Measurements from ENCODE around the gene AP4S1.
"Not testable (repeated sequence)": the region's sequence is repeated elsewhere in the genome, so short reads cannot be mapped to it uniquely, and the experiment has no call there.

The AP4S1 gene

DNA sequence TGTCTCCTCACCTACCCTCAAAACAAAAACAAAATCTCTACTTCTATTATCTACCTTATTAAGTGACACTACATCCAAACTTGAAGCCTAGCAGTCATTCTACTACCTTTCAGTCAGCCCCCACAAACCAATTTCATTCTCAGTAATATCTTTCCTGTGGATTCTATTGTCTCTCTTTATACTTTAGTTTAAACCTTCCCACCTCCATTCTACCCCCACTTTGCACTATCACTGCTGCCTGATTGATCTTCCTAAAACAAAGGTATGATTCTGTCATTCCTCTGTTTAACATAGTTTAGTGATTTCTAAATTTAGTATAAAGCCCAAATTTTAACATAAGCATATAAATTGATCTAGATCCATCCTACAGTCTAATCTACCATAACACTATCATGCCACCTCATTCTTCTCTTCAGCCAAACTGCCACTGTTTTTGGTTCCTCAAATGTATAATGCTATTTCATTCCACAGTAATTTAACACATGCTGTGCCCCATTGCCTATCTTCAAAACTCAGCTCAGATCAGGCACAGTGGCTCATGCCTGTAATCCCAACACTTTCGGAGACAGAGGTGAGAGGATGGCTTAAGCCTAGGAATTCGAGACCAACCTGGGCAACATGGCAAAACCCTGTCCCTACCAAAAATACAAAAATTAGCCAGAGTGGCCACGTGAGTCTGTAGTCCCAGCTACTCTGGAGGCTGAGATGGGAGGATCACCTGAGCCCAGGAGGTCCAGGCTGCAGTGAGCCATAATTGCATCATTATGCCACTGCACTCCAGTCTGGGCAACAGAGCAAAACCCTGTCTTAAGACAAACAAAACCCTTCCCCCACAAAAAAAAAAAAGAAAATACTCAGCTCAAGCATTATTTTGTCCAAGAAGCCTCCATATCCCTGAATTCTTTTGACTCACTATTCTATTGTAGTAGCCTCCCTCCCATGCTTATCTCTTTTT is 3.8 kb downstream of the AP4S1 start:
- TF ChIP-seq, protein P1, sequence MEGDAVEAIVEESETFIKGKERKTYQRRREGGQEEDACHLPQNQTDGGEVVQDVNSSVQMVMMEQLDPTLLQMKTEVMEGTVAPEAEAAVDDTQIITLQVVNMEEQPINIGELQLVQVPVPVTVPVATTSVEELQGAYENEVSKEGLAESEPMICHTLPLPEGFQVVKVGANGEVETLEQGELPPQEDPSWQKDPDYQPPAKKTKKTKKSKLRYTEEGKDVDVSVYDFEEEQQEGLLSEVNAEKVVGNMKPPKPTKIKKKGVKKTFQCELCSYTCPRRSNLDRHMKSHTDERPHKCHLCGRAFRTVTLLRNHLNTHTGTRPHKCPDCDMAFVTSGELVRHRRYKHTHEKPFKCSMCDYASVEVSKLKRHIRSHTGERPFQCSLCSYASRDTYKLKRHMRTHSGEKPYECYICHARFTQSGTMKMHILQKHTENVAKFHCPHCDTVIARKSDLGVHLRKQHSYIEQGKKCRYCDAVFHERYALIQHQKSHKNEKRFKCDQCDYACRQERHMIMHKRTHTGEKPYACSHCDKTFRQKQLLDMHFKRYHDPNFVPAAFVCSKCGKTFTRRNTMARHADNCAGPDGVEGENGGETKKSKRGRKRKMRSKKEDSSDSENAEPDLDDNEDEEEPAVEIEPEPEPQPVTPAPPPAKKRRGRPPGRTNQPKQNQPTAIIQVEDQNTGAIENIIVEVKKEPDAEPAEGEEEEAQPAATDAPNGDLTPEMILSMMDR (IDR thresholded peaks at IDR 0.05; ENCODE audit: insufficient read depth, missing control alignments) = no peak
- no peak for DNase-seq (ENCODE audit: insufficient read length, low spot score)
- no peak for FAIRE-seq

DNA sequence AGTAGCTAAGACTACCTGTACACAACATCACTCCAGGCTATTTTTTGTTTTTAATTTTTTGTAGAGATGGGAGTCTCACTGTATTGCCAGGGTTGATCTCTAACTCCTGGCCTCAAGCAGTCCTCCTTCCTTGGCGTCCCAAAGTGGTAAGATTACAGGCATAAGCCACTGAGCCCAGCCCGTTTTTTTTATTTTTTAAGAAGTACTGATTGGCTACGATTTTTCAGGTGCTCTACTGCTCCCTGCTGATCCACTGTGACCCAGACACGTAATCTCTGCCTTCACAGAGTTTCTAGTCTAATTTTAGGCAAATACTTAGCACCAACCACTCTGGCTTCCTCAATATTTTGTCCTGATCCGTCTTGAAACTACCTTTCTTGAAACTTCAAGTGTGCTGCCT is 5.0 kb downstream of the AP4S1 start:
- DNase-seq (ENCODE audit: insufficient read length, low spot score) (no peak), FAIRE-seq (no peak)
- TF ChIP-seq, protein P1 (IDR thresholded peaks at IDR 0.05; ENCODE audit: insufficient read depth, missing control alignments) = no peak

DNA sequence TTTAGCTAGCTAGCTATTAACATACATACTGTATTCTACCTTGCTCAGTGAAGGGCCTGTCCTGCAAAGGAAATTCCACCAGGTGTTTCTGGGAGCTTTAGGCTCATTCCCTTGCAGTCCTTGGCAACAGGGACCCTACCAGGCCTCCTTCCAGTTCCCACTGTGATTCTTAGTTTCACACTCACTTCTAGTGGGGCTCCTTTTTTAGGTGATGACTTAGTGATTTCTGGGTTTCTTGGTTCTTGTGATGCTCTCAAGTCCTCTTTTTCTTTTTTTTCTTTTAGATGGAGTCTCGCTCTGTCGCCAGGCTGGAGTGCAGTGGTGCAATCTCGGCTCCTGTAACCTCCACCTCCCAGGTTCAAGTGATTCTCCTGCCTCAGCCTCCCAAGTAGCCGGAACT is 11.1 kb downstream of the AP4S1 start:
- DNase-seq (ENCODE audit: insufficient read length, low spot score) = no peak
- FAIRE-seq = no peak
- TF ChIP-seq, protein P1 (IDR thresholded peaks at IDR 0.05; ENCODE audit: insufficient read depth, missing control alignments) = no peak

DNA sequence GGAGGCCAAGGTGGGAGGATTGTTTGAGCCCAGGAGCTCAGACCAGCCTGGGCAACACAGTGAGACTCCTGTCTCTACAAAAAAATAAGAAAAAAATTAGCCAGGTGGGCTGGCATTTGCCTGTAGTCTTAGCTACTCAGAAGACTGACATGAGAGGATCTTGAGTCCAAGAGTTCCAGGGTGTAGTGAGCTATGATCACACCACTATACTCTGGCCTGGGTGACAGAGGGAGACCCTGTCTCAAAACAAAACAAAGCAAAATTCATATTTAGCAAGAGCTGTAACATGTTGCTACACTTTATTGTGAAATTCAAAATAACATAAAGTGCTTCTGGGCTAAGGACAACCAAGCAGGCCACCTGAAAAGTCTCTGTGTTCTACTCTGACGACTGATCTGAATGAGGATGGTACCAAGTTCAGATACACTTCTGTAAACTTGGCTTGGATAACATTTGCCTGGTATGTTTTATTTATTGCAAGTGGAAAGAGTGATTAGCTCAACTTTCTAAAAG is 12.3 kb downstream of the AP4S1 start:
- no peak for DNase-seq (ENCODE audit: insufficient read length, low spot score)
- FAIRE-seq = no peak
- TF ChIP-seq, protein P1 (IDR thresholded peaks at IDR 0.05; ENCODE audit: insufficient read depth, missing control alignments) = no peak

DNA sequence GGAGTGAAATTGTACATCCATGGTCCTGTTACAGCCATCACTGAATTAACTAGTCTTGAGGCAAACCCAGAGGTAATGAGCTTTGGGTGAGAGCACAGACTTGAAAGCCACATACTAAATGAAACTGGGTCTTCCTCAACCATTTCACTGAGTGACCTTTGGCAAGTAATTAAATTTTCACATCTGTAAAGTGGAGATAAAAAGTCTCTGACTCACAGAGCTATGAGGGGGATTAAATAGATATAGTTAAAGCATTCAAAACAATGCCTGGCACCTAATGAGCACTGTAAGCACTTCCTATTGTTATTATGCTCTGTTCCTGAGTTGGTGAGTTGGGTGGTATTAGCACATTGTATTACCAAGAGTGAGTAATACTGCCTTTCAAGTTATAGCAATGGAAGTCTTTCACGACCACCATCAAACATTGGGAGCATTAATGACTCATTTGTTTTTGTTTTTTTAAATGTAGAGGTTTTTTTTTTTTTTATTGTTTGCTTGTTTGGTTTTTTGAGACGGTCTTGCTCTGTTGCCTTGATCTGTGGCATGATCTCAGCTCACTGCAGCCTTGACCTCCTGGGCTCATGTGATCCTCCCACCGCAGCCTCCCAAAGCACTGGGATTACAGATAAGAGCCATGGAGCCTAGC is 13.2 kb downstream of the AP4S1 start:
- TF ChIP-seq, protein P1 (IDR thresholded peaks at IDR 0.05; ENCODE audit: insufficient read depth, missing control alignments) = no peak
- no peak for DNase-seq (ENCODE audit: insufficient read length, low spot score)
- FAIRE-seq = no peak

DNA sequence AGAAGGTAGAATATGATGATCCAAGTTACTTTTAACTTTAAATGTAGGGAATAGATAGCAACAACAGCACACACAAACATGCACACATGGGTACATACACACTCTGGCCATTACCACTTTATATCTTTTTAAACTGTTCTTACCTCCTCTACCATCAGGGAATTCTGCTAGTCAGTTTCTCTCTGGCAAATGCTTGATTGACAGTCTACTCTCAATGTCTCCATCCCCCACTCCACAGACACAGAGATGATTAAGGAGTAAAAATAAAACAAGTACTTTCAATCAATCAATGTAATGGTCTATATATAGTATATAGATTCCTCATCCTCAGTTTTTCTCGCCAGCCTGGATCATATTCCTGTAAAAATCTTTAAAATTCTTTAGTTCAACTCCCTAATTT is 16.9 kb downstream of the AP4S1 start:
- FAIRE-seq (no peak), DNase-seq (ENCODE audit: insufficient read length, low spot score) (no peak)
- TF ChIP-seq, protein P1 (IDR thresholded peaks at IDR 0.05; ENCODE audit: insufficient read depth, missing control alignments) = no peak

DNA sequence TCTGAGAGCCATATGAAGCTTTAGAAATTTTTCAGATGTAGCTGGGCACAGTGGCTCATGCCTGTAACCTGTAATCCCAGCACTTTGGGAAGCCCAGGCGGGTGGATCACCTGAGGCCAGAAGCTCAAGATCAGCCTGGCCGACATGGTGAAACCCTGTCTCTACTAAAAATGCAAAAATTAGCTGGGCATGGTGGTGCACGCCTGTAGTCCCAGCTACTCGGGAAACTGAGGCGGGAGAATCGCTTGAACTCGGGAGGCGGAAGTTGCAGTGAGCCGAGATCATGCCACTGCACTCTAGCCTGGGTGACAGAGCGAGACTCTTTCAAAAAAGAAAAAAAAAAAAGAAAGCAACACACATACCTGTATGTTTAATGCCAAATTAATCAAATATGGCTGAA is 17.4 kb downstream of the AP4S1 start:
- FAIRE-seq; DNase-seq (ENCODE audit: insufficient read length, low spot score): not testable (repeated sequence)

Data from D721Med (cell line).